ENCODE results near the gene FUBP3. TPM values are rescaled to one million over a fixed set of nuclear protein-coding genes. Genes with fewer than 3 reads are reported as not detected.

The FUBP3 gene
- total RNA-seq, 1 experiment from 2014 or later = 78.6 TPM

DNA sequence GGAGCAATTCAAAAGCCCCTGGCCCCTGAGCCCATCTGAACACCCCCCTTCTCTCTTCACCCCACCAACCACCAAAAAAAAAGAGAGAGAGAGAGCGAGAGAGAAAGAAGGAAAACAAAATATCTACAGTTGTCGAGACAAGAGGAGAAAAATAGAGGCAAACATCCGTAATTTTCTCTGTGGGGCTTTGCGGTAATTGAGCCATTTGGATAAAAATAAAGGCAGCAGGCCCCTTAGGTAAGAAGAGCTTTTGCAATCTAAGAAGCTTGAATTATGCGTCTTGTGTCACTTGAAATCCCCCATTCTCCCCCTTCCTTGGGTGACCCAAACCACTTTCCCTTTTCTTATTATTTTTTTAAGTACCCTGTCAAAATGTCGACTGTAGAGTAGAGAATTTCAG is 35.5 kb upstream of the FUBP3 start:
- no peak for TF ChIP-seq CTCF (conservative IDR thresholded peaks at IDR 0.05)
- Histone ChIP-seq H4K5ac (ENCODE audit: insufficient read length, low read depth, low read length) (no peak overlapping the region), H4K8ac (replicated peaks; ENCODE audit: insufficient read length, low read depth, low read length) (no peak overlapping the region), H3T11ph (ENCODE audit: low read length) (no peak overlapping the region), H3K27ac (ENCODE audit: insufficient read length, low read depth, low read length) (no peak overlapping the region), H2AK5ac (ENCODE audit: insufficient read length, low read length) (no peak overlapping the region), H3K9me3 (ENCODE audit: control insufficient read depth, low read depth, low read length) (no peaks in the 10 kb centered on the region), H3K79me1 (ENCODE audit: insufficient read depth, low read depth, low read length, poor library complexity, severe bottlenecking) (no peaks in the 10 kb centered on the region), H2BK15ac (ENCODE audit: low read depth, low read length) (no peak overlapping the region), H2BK20ac (ENCODE audit: low read depth, low read length, poor library complexity, severe bottlenecking) (no peak overlapping the region), H3K4me1 (ENCODE audit: insufficient read depth, low read length) (no peaks in the 10 kb centered on the region; the same call in 1 of the 2 replicates), H2AFZ (ENCODE audit: low read length) (no peak overlapping the region), H3K18ac (ENCODE audit: insufficient read length, low read depth, low read length) (no peak overlapping the region), H3K14ac (ENCODE audit: insufficient read depth, low read length) (no peak overlapping the region), H3K56ac (ENCODE audit: insufficient read length, low read depth, low read length) (no peak overlapping the region), H3K9ac (ENCODE audit: extremely low read depth, insufficient read length, low read length) (no peak overlapping the region), H3K4ac (ENCODE audit: low read depth, low read length) (no peak overlapping the region), H3K23me2 (ENCODE audit: insufficient read length, low read depth, low read length, poor library complexity, severe bottlenecking) (no peaks in the 10 kb centered on the region), H2BK120ac (ENCODE audit: low read depth, low read length, poor library complexity, severe bottlenecking) (no peak overlapping the region), H3K27me3 (ENCODE audit: insufficient read depth, low read length) (no peaks in the 10 kb centered on the region), H2BK5ac (ENCODE audit: insufficient read length, low read length) (no peak overlapping the region), H4K20me1 (ENCODE audit: control insufficient read depth, insufficient read depth, insufficient read length) (no peaks in the 10 kb centered on the region), H2BK12ac (ENCODE audit: insufficient read length, low read depth, low read length) (no peak overlapping the region), H4K91ac (ENCODE audit: insufficient read length, low read depth, low read length) (no peak overlapping the region), H3K4me2 (ENCODE audit: insufficient read depth, insufficient read length, low read length) (no peak overlapping the region), H3K23ac (ENCODE audit: insufficient read length, low read depth, low read length) (no peak overlapping the region), H3K79me2 (ENCODE audit: insufficient read depth, low read length) (no peaks in the 10 kb centered on the region)
- Mint-ChIP-seq H3K36me3 (ENCODE audit: insufficient read depth in 1 of 3, low read depth in 3 of 3) (0 out of 7 replicates have a peak, but pooled peaks cover 0 to under 1% (median 0%) of the 10 kb centered on the region in 3 experiments), H3K9me3 (peaks cover 3% of the 10 kb centered on the region in 2 experiments; a peak in 4 of 5 replicates), H3K4me1 (peaks cover 25 to 39% of the 10 kb centered on the region in 2 experiments), H3K4me3 (no peak overlapping the region; a peak in 1 of 5 replicates), H3K27ac (peak overlapping the region in 1 of 3 experiments; percentile 12; a peak in 2 of 7 replicates), H3K27me3 (ENCODE audit: low read depth) (peaks cover 16% of the 10 kb centered on the region)
- no peak for DNase-seq
- WGBS (ENCODE audit: extremely low coverage, insufficient read length, low lambda C conversion rate) = no CpG with 5 or more reads among the region's 6 CpGs

Measured in H9 (cell line).